Suprapubic skin (tissue), 4 donors: ENCODE data around the gene PDIA6. TPM values are rescaled to one million over a fixed set of nuclear protein-coding genes. Genes with fewer than 3 reads are reported as not detected.

Experiments used
- DNase-seq, 2 donors: peaks; one replicate each; pipeline ENCODE4 v3.0.0-alpha.2; 2019; ENCODE audit warnings: low spot score in 2 of 2
- H3K27ac ChIP-seq: fragments of 200-600 bp; sonication (generic); one replicate; pipeline ENCODE4 v1.5.1; 2019
- H3K27me3 ChIP-seq: fragments of 200-600 bp; sonication (generic); one replicate; pipeline ENCODE4 v1.5.1; 2019
- H3K36me3 ChIP-seq: fragments of 200-600 bp; sonication (generic); one replicate; pipeline ENCODE4 v1.5.1; 2019
- H3K4me1 ChIP-seq: fragments of 200-600 bp; sonication (generic); one replicate; pipeline ENCODE4 v1.5.1; 2019
- H3K4me3 ChIP-seq: fragments of 200-600 bp; sonication (generic); one replicate; pipeline ENCODE4 v1.5.1; 2019; ENCODE audit warnings: mild to moderate bottlenecking
- H3K9me3 ChIP-seq: fragments of 200-600 bp; sonication (generic); one replicate; pipeline ENCODE4 v1.5.1; 2019
- EP300 ChIP-seq: sonication (generic); formaldehyde crosslinking; IDR thresholded peaks from one replicate; pipeline ENCODE4 v1.6.1; 2017; ENCODE audit warnings: antibody characterized with exemption
- POLR2A ChIP-seq, 2 donors: fragments of 450-650 bp; IDR thresholded peaks; one replicate each; pipeline ENCODE4 v1.6.1; 2017; ENCODE audit warnings: antibody characterized with exemption in 2 of 2, mild to moderate bottlenecking in 2 of 2, moderate library complexity in 2 of 2
- POLR2AphosphoS5 ChIP-seq, 3 donors: sonication (generic); formaldehyde crosslinking; IDR thresholded peaks; one replicate each; pipeline ENCODE4 v1.6.1; 2017; ENCODE audit warnings: antibody characterized with exemption in 3 of 3
- WGBS: methylation state at CpG from one replicate; pipeline ENCODE4 v1.1.5; 2018; 5-methylcytosine and 5-hydroxymethylcytosine counted together
- total RNA-seq, 4 donors: library from RNA; depleted of rRNA; stranded (reverse); fragments of >200 nt; gene quantifications; one replicate each; pipeline ENCODE4 v1.1.0, GENCODE V29; 2016
- TF ChIP-seq, protein P1 (sequence below), 2 donors: fragments of 200-600 bp in 1 of 2; fragments of 450-650 bp in 1 of 2; sonication (generic) in 1 of 2; IDR thresholded peaks; one replicate each; pipeline ENCODE4 v1.5.1; 2016 to 2019; ENCODE audit warnings: antibody characterized with exemption in 2 of 2, mild to moderate bottlenecking in 1 of 2, moderate library complexity in 1 of 2

Gene PDIA6
- total RNA-seq, 4 donors from 2014 or later, result 40.2 to 77.5 (median 63.1) TPM

DNA sequence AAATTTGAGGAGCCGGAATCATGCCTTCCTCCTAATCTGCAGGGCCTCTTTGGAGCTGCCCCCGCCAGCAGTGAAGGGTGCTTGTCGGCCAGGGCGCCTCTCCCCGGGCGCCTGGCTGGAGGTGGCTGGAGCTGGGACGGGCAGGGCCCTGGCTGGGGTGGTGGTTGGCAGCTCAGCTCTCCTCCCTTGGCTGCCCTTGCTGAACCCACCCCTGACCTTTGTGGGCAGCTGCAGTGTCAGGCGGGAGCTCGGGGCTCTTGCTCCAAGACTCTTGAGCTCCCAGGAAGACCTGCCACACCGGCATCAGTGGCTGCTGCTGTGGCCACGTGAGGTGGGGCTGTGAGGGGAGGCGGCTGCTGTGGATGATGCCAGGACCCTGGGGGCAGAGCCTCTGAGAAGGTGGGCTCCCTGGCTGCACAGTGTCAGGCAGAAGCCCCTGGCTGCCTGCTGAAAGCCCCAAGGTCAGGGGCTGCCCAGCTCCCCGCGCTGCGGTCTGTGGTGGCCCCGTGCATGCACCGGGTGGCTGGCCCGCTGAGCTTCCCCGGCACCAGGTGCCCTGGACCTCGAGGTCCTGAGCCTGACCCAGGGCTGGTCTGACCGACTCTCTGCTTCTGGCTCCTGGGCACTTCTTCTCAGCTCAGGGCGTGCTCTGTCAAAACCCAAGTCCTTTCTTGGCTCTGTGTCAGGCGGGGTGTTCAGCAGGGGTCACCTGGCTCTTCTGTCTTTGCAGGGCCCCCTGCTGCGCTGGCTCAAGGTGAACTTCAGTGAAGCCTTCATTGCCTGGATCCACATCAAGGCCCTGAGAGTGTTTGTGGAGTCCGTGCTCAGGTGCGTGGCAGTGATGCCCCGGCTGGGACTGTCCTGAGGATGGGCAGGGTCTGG, 34.5 kb downstream of the PDIA6 start:
- WGBS, result 82% methylated on average over 13 of the region's 27 CpGs

GRCh38 chr2:10777111-10777841, 35.3 kb downstream of the PDIA6 start:
- peaks cover 39% of the 10 kb centered on the region for H3K36me3 ChIP-seq
- H3K4me1 ChIP-seq, result peaks cover 13% of the 10 kb centered on the region
- no peak overlapping the region for H3K27ac ChIP-seq
- no peaks in the 10 kb centered on the region for H3K9me3 ChIP-seq
- no peak overlapping the region for H3K4me3 ChIP-seq
- H3K27me3 ChIP-seq, result no peaks in the 10 kb centered on the region
- 73% methylated on average over 19 of the region's 26 CpGs for WGBS
- peak in 1 of 2 donors; percentile 24 for DNase-seq
- TF ChIP-seq POLR2A (IDR thresholded peaks at IDR 0.05), result no peak
- TF ChIP-seq EP300, result no peak
- TF ChIP-seq, protein P1, sequence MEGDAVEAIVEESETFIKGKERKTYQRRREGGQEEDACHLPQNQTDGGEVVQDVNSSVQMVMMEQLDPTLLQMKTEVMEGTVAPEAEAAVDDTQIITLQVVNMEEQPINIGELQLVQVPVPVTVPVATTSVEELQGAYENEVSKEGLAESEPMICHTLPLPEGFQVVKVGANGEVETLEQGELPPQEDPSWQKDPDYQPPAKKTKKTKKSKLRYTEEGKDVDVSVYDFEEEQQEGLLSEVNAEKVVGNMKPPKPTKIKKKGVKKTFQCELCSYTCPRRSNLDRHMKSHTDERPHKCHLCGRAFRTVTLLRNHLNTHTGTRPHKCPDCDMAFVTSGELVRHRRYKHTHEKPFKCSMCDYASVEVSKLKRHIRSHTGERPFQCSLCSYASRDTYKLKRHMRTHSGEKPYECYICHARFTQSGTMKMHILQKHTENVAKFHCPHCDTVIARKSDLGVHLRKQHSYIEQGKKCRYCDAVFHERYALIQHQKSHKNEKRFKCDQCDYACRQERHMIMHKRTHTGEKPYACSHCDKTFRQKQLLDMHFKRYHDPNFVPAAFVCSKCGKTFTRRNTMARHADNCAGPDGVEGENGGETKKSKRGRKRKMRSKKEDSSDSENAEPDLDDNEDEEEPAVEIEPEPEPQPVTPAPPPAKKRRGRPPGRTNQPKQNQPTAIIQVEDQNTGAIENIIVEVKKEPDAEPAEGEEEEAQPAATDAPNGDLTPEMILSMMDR (IDR thresholded peaks at IDR 0.05), result no peak
- TF ChIP-seq POLR2AphosphoS5 (IDR thresholded peaks at IDR 0.05), result no peak

More for the DNA sequence above, 34.5 kb downstream of the PDIA6 start:
- Histone ChIP-seq H3K27ac (no peak overlapping the region), H3K4me1 (peaks cover 13% of the 10 kb centered on the region), H3K4me3 (no peak overlapping the region), H3K27me3 (no peaks in the 10 kb centered on the region), H3K36me3 (peaks cover 46% of the 10 kb centered on the region), H3K9me3 (no peaks in the 10 kb centered on the region)
- DNase-seq, result peak; percentile 51 to 71
- no peak for TF ChIP-seq EP300
- TF ChIP-seq, protein P1 (IDR thresholded peaks at IDR 0.05), result no peak

DNA sequence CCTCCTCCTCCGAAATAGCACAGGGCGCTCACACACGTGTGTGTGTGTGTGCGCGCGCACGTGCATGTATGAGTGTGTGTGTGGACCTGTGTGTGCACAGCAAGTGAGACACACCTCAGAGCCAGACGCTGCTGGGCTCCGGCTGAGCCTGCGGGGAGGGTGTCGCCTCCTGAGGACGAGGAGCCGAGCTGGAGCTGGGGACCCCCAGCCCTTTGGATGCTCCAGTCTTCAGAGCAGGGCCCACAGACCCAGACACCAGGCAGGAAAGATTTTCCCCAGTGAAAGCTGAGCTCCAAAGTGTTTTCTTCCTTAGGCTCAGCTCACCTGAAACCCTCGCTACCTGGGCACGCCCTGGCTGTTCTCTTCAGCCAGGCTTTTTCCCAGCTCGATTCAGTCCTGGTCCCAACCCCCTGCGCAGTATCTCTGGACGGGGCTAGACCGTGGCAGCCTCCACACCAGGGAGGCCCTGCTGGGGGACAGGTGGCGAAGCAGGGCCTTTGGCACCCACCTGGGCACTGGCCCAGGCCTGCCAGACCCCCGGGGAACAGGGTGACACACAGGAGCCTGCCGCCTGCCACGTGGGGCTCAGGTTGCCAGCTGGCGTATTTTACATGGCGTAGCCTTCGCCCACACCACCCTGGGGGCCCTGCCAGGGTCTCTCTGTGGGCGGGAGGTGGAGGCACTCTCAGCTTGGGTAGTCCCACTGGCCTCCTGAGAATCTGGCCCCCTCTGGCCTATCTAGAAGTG, 36.2 kb downstream of the PDIA6 start:
- no peak overlapping the region for H3K27ac ChIP-seq
- H3K27me3 ChIP-seq, result no peaks in the 10 kb centered on the region
- peak in 1 of 2 donors; percentile 49 for DNase-seq
- no peaks in the 10 kb centered on the region for H3K9me3 ChIP-seq
- WGBS, result 49% methylated on average over 13 of the region's 27 CpGs
- no peak overlapping the region for H3K4me3 ChIP-seq
- H3K4me1 ChIP-seq, result peaks cover 13% of the 10 kb centered on the region
- TF ChIP-seq POLR2A (IDR thresholded peaks at IDR 0.05) (no peak), POLR2AphosphoS5 (IDR thresholded peaks at IDR 0.05) (no peak), EP300 (no peak)
- TF ChIP-seq, protein P1 (IDR thresholded peaks at IDR 0.05), result no peak
- H3K36me3 ChIP-seq, result peaks cover 31% of the 10 kb centered on the region

- TF ChIP-seq EP300 (no peak), POLR2A (IDR thresholded peaks at IDR 0.05) (no peak), POLR2AphosphoS5 (IDR thresholded peaks at IDR 0.05) (no peak)
- TF ChIP-seq, protein P1 (IDR thresholded peaks at IDR 0.05), result no peak
- H3K4me3 ChIP-seq, result no peak overlapping the region
- H3K27me3 ChIP-seq, result no peaks in the 10 kb centered on the region
- H3K36me3 ChIP-seq, result peaks cover 25% of the 10 kb centered on the region
- H3K9me3 ChIP-seq, result no peaks in the 10 kb centered on the region
- no peak overlapping the region for H3K27ac ChIP-seq
- DNase-seq, result peak in 1 of 2 donors; percentile 65
- H3K4me1 ChIP-seq, result peaks cover 13% of the 10 kb centered on the region
- WGBS, result no CpG with 5 or more reads among the region's 13 CpGs
These were observed 36.8 kb downstream of the PDIA6 start for GRCh38 chr2:10775831-10776230.
